Measurements from ENCODE around the gene SMPX. TPM values are rescaled to one million over a fixed set of nuclear protein-coding genes. Genes with fewer than 3 reads are reported as not detected.

The SMPX gene
- total RNA-seq, 2 experiments from 2014 or later: not detected

- H3K27me3 Mint-ChIP-seq (ENCODE audit: low read depth): no peaks in the 10 kb centered on the region
- CTCF ChIA-PET: no interaction called here
- peaks cover 25% of the 10 kb centered on the region for H3K4me1 Mint-ChIP-seq (ENCODE audit: low read depth)
- H3K36me3 Mint-ChIP-seq (ENCODE audit: low read depth): no peaks in the 10 kb centered on the region
- H3K4me3 Mint-ChIP-seq: no peak overlapping the region
- H3K9me3 Mint-ChIP-seq: no peaks in the 10 kb centered on the region
- intact Hi-C loops (cut with micrococcal nuclease): no loop called here
- no peak for DNase-seq
- no peak overlapping the region for H3K27ac Mint-ChIP-seq
These were observed 12.9 kb upstream of the SMPX start for GRCh38 chrX:21770631-21771321.

- H3K9me3 Mint-ChIP-seq: no peaks in the 10 kb centered on the region
- no peak overlapping the region for H3K27ac Mint-ChIP-seq
- H3K27me3 Mint-ChIP-seq (ENCODE audit: low read depth): no peaks in the 10 kb centered on the region
- intact Hi-C loops (cut with micrococcal nuclease): no loop called here
- H3K36me3 Mint-ChIP-seq (ENCODE audit: low read depth): no peaks in the 10 kb centered on the region
- CTCF ChIA-PET: no interaction called here
- no peak overlapping the region for H3K4me3 Mint-ChIP-seq
- H3K4me1 Mint-ChIP-seq (ENCODE audit: low read depth): peaks cover 2% of the 10 kb centered on the region
- DNase-seq: no peak
These were observed 8.2 kb upstream of the SMPX start for GRCh38 chrX:21766101-21766500.

- no peaks in the 10 kb centered on the region for H3K27me3 Mint-ChIP-seq (ENCODE audit: low read depth)
- no peak overlapping the region for H3K27ac Mint-ChIP-seq
- no peaks in the 10 kb centered on the region for H3K9me3 Mint-ChIP-seq
- no peaks in the 10 kb centered on the region for H3K4me1 Mint-ChIP-seq (ENCODE audit: low read depth)
- intact Hi-C loops (cut with micrococcal nuclease): no loop called here
- CTCF ChIA-PET: no interaction called here
- DNase-seq: no peak
- no peak overlapping the region for H3K4me3 Mint-ChIP-seq
- H3K36me3 Mint-ChIP-seq (ENCODE audit: low read depth): no peaks in the 10 kb centered on the region
These were observed 6.1 kb upstream of the SMPX start for GRCh38 chrX:21764008-21764407.

DNA sequence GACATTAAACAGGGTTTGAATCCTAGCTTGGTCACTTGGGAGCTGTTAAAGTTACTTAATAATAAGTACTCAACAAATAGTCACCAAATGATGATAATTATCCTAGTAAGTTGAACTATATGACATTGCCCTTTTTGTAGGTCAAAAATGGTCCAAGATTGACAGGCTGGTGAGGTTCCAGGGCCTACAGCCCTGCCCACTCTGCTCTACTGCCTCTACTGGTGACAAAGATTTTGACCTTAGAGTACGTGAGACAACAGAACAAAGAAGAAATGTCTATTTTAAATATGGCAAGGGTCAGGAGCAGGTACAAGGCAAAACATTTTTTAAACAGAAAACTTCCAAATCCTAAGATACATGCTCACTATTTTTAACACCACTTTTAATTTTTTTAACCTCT lies 572 bp upstream of the SMPX start:
- intact Hi-C loops (cut with micrococcal nuclease): no loop called here
- no peaks in the 10 kb centered on the region for H3K9me3 Mint-ChIP-seq
- no peaks in the 10 kb centered on the region for H3K27me3 Mint-ChIP-seq (ENCODE audit: low read depth)
- CTCF ChIA-PET: interaction anchor here (0.7 kb wide), 1 partner anchor 10 kb away, joined by 3 read pairs; no protein-coding TSS in a partner anchor
- no peaks in the 10 kb centered on the region for H3K36me3 Mint-ChIP-seq (ENCODE audit: low read depth)
- H3K4me3 Mint-ChIP-seq: no peak overlapping the region
- DNase-seq: no peak
- no peak overlapping the region for H3K27ac Mint-ChIP-seq
- H3K4me1 Mint-ChIP-seq (ENCODE audit: low read depth): no peaks in the 10 kb centered on the region

GRCh38 chrX:21756785-21757529 lies 959 bp downstream of the SMPX start:
- no peak for DNase-seq
- no peaks in the 10 kb centered on the region for H3K36me3 Mint-ChIP-seq (ENCODE audit: low read depth)
- no peak overlapping the region for H3K27ac Mint-ChIP-seq
- intact Hi-C loops (cut with micrococcal nuclease): no loop called here
- no peaks in the 10 kb centered on the region for H3K27me3 Mint-ChIP-seq (ENCODE audit: low read depth)
- CTCF ChIA-PET: interaction anchor here (0.9 kb wide), 1 partner anchor 10 kb away, joined by 3 read pairs; no protein-coding TSS in a partner anchor
- no peaks in the 10 kb centered on the region for H3K9me3 Mint-ChIP-seq
- no peaks in the 10 kb centered on the region for H3K4me1 Mint-ChIP-seq (ENCODE audit: low read depth)
- H3K4me3 Mint-ChIP-seq: no peak overlapping the region

DNA sequence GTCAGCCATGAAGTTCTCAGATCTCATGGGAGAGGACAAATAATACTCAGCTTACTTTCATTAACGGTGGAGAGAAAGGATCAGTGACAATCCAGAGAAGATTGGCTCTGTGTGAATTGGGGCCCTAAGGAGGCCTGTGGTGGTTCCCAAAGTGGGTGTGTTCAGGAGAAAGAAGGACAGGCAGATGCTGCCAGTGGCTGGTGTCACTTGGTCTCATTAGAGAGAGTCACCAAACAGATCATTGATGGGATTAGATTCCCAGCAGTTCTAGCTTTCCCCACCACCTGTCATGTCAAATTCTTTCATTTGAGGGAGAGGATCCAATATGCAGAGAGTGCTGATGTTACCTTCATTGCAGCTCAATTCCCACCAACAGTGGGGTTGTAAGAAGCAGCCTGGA lies 8.0 kb downstream of the SMPX start:
- H3K27me3 Mint-ChIP-seq (ENCODE audit: low read depth): no peaks in the 10 kb centered on the region
- intact Hi-C loops (cut with micrococcal nuclease): loop anchor here (10.0 kb wide), 2 partner anchors 265 to 375 kb away; partner anchors contain the start of gene CNKSR2
- no peaks in the 10 kb centered on the region for H3K36me3 Mint-ChIP-seq (ENCODE audit: low read depth)
- H3K9me3 Mint-ChIP-seq: no peaks in the 10 kb centered on the region
- no peak for DNase-seq
- no peak overlapping the region for H3K4me3 Mint-ChIP-seq
- CTCF ChIA-PET: no interaction called here
- no peaks in the 10 kb centered on the region for H3K4me1 Mint-ChIP-seq (ENCODE audit: low read depth)
- no peak overlapping the region for H3K27ac Mint-ChIP-seq

DNA sequence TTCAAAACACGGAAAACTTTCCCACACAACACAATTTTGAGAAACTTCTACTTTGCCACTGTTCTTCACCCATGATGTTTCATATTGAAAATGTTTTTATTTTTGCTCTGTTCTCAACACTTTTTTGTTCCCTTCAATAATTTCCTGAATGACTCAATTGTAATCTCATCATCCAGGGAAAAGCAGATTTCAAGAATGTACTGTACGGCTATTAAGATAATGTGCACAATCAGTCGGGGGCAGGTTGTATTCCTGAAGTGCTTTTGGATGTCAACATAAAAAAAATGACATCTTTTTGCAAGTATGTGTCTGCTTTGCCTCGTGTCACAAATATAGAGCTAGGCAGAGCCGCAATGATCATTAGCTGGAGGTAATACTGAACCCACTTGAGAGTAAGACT lies 9.7 kb downstream of the SMPX start:
- Mint-ChIP-seq H3K36me3 (ENCODE audit: low read depth) (no peaks in the 10 kb centered on the region), H3K4me3 (no peak overlapping the region)
- intact Hi-C loops (cut with micrococcal nuclease): loop anchor here (10.0 kb wide), 2 partner anchors 263 to 373 kb away; partner anchors contain the start of gene CNKSR2

GRCh38 chrX:21747558-21747957 lies 10.4 kb downstream of the SMPX start:
- intact Hi-C loops (cut with micrococcal nuclease): loop anchor here (2.0 to 10.0 kb wide), 3 partner anchors 263 to 1221 kb away; partner anchors contain the start of gene CNKSR2
- DNase-seq: no peak
- H3K27ac Mint-ChIP-seq: no peak overlapping the region
- CTCF ChIA-PET: interaction anchor here (1.0 kb wide), 2 partner anchors 10 to 32 kb away, joined by 3 read pairs; partner anchors contain the start of gene SMPX
- no peaks in the 10 kb centered on the region for H3K4me1 Mint-ChIP-seq (ENCODE audit: low read depth)
- no peaks in the 10 kb centered on the region for H3K27me3 Mint-ChIP-seq (ENCODE audit: low read depth)
- no peaks in the 10 kb centered on the region for H3K9me3 Mint-ChIP-seq
- no peak overlapping the region for H3K4me3 Mint-ChIP-seq
- H3K36me3 Mint-ChIP-seq (ENCODE audit: low read depth): no peaks in the 10 kb centered on the region

More for the DNA sequence above, 9.7 kb downstream of the SMPX start:
- Mint-ChIP-seq H3K9me3 (no peaks in the 10 kb centered on the region), H3K4me1 (ENCODE audit: low read depth) (no peaks in the 10 kb centered on the region), H3K27me3 (ENCODE audit: low read depth) (no peaks in the 10 kb centered on the region), H3K27ac (no peak overlapping the region)
- CTCF ChIA-PET: interaction anchor here (1.0 kb wide), 2 partner anchors 10 to 31 kb away, joined by 3 read pairs; partner anchors contain the start of gene SMPX
- no peak for DNase-seq

DNA sequence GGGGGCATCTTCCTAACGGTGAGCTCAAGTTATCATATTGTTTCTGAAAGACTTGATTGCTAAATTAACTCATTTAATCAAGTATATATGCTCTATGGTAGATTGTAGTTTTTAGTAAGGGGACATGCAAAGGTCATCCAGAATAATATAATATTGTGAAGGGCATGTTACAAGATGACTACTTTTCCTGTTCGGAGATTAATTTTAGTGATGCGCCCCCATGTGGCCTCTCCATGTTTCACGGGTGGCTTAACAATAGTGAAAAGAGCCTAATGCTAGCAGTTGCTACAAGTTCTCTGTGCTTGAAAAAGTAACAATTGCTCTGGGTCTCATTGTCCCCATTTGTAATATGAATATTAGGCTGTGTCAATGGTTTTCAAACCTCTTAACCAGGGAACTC lies 12.2 kb downstream of the SMPX start:
- CTCF ChIA-PET: interaction anchor here (0.6 to 0.8 kb wide), 2 partner anchors 94 to 273 kb away, joined by 3 to 4 read pairs; no protein-coding TSS in a partner anchor
- Mint-ChIP-seq H3K36me3 (ENCODE audit: low read depth) (no peaks in the 10 kb centered on the region), H3K9me3 (no peaks in the 10 kb centered on the region), H3K27ac (no peak overlapping the region), H3K4me3 (no peak overlapping the region), H3K4me1 (ENCODE audit: low read depth) (no peaks in the 10 kb centered on the region), H3K27me3 (ENCODE audit: low read depth) (no peaks in the 10 kb centered on the region)
- peak; percentile 64 for DNase-seq
- intact Hi-C loops (cut with micrococcal nuclease): loop anchor here (2.0 to 10.0 kb wide), 3 partner anchors 261 to 1219 kb away; partner anchors contain the start of gene CNKSR2

DNA sequence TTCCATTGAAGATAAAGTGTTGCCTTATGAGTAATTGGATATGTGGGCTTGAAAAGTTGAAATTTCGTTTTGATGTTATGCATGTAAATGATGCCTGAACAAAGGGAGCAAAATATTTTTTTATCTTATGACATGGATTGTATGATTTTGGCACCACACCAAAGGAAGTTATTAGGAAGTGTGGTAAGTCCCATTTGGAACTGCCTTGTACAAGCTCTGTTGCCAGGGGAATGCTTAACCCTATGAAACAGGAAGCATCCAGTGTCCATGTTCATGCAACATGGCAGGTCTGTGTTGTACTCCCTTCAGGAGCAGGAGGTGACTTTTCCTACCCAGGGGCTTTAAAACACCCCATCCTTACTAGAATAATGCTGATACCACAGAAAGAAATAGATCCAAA lies 13.2 kb downstream of the SMPX start:
- Mint-ChIP-seq H3K4me1 (ENCODE audit: low read depth) (no peaks in the 10 kb centered on the region), H3K9me3 (no peaks in the 10 kb centered on the region), H3K4me3 (no peak overlapping the region), H3K36me3 (ENCODE audit: low read depth) (no peaks in the 10 kb centered on the region), H3K27me3 (ENCODE audit: low read depth) (no peaks in the 10 kb centered on the region), H3K27ac (no peak overlapping the region)
- intact Hi-C loops (cut with micrococcal nuclease): loop anchor here (10.0 kb wide), 2 partner anchors 260 to 370 kb away; partner anchors contain the start of gene CNKSR2
- CTCF ChIA-PET: interaction anchor here (0.6 kb wide), 1 partner anchor 438 kb away, joined by 3 read pairs; no protein-coding TSS in a partner anchor
- no peak for DNase-seq

GRCh38 chrX:21744060-21744459 lies 13.9 kb downstream of the SMPX start:
- H3K27me3 Mint-ChIP-seq (ENCODE audit: low read depth): no peaks in the 10 kb centered on the region
- DNase-seq: no peak
- no peak overlapping the region for H3K27ac Mint-ChIP-seq
- H3K36me3 Mint-ChIP-seq (ENCODE audit: low read depth): no peaks in the 10 kb centered on the region
- CTCF ChIA-PET: interaction anchor here (0.6 kb wide), 1 partner anchor 438 kb away, joined by 3 read pairs; no protein-coding TSS in a partner anchor
- no peaks in the 10 kb centered on the region for H3K4me1 Mint-ChIP-seq (ENCODE audit: low read depth)
- H3K9me3 Mint-ChIP-seq: no peaks in the 10 kb centered on the region
- no peak overlapping the region for H3K4me3 Mint-ChIP-seq
- intact Hi-C loops (cut with micrococcal nuclease): loop anchor here (10.0 kb wide), 2 partner anchors 259 to 369 kb away; partner anchors contain the start of gene CNKSR2

- H3K27ac Mint-ChIP-seq: no peak overlapping the region
- CTCF ChIA-PET: no interaction called here
- no peaks in the 10 kb centered on the region for H3K4me1 Mint-ChIP-seq (ENCODE audit: low read depth)
- no peaks in the 10 kb centered on the region for H3K36me3 Mint-ChIP-seq (ENCODE audit: low read depth)
- no peak overlapping the region for H3K4me3 Mint-ChIP-seq
- intact Hi-C loops (cut with micrococcal nuclease): loop anchor here (10.0 kb wide), 2 partner anchors 257 to 367 kb away; partner anchors contain the start of gene CNKSR2
- no peaks in the 10 kb centered on the region for H3K9me3 Mint-ChIP-seq
- no peak for DNase-seq
- no peaks in the 10 kb centered on the region for H3K27me3 Mint-ChIP-seq (ENCODE audit: low read depth)
These were observed 15.8 kb downstream of the SMPX start for GRCh38 chrX:21741869-21742701.
